ENCODE results near the gene CD1D.
A peak's percentile ranks its signal among the peaks of the same experiment; 100 is the strongest.
"Not testable (repeated sequence)": the region's sequence is repeated elsewhere in the genome, so short reads cannot be mapped to it uniquely, and the experiment has no call there.

Gene CD1D

GRCh38 chr1:158180741-158181576 lies at the start of gene CD1D:
TSS of gene CD1D (plus strand) at chr1:158180895. CDS start at chr1:158181102, 207 bp downstream.
- no peak for DNase-seq

- DNase-seq, result no peak
Measured at GRCh38 chr1:158131217-158131616, 49.5 kb upstream of the CD1D start.

DNA sequence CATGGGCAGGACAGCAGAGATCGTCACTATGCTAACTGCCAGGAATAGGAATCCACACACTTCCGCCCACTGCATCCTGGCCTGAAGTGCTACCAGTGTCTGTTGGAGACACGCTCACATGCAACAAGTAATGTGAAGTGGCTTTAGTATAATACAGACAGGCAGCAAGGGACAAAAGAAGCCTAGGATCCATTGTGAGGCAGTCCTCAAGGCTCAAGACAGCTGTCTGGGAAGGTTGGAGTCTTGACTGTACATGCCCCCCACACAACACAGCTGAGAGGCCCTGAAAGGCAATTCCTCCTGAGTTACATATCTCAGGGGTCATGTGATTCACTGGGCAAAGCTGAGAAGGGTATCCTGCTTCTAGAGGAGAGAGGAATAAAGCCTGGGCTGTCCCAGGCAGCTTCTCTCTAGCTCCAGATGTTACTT lies 39.9 kb upstream of the CD1D start:
- no peak for DNase-seq

- no peak for DNase-seq
Measured at GRCh38 chr1:158145173-158145719, 35.4 kb upstream of the CD1D start.

GRCh38 chr1:158146165-158146564 lies 34.5 kb upstream of the CD1D start:
- DNase-seq, result no peak

GRCh38 chr1:158146739-158147138 lies 34.0 kb upstream of the CD1D start:
- DNase-seq, result no peak

- DNase-seq, result no peak
Measured at GRCh38 chr1:158147401-158147800, 33.3 kb upstream of the CD1D start.

DNA sequence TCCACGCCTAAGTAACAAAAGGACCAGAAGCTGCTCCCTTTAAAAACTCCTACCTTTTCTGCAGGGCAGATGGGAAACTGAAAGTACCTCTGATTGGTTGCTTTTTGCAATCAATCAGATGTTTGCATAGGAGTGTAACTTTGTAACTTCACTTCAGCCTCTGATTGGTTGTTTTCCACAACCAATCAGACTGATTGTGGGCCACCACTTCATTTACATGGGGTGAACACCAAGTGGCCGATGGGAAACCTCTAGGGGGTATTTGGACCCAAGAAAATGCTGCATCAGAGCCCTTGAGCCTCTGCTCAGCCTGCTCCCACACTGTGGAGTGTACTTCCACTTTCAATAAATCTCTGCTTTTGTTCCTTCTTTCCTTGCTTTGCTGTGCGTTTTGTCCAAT lies 32.8 kb upstream of the CD1D start:
- DNase-seq, result no peak

GRCh38 chr1:158148468-158148867 lies 32.2 kb upstream of the CD1D start:
- DNase-seq, result no peak

GRCh38 chr1:158149175-158149574 lies 31.5 kb upstream of the CD1D start:
- DNase-seq, result no peak

- peak; percentile 85 for DNase-seq
Measured at GRCh38 chr1:158149577-158150269, 31.0 kb upstream of the CD1D start.

DNA sequence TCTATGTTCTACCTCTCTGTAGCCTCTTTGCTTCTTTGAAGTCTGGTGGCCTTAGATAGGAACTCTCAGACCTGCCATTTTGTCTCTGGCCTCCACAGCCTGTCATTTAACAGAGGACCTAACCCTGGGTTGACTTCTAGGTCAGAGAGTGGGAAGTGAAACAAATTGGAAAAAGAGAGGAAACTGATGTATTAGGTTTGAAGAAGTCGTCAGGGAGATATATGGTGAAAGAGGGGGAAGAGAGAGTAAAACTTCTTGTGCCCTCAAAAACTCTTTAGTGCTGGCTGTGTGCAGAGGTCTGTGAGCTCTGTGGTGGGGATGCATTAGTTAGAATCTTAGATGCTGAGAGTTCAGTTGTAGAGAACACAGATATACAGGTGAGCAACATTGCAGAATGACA lies 30.2 kb upstream of the CD1D start:
- no peak for DNase-seq

DNA sequence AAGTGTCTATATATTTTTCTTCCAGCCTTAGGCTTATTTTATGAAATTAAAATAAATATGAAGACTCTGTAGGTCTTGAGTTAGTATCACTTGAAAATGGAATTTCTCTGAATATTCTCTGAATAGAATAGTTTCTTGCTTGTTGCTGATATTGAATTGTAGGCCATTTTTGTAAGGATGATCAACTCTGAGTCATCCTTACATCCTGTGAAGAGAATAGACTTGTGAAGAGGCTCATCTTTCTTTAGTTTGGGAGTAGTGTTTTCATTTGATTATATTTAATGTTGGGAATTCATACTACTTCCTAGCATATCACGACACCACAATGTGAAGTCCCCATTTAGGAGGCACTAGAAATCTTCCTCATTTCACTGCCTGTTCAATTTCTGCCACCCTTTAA lies 27.5 kb upstream of the CD1D start:
- no peak for DNase-seq

GRCh38 chr1:158153746-158154444 lies 26.8 kb upstream of the CD1D start:
- DNase-seq, result no peak

DNA sequence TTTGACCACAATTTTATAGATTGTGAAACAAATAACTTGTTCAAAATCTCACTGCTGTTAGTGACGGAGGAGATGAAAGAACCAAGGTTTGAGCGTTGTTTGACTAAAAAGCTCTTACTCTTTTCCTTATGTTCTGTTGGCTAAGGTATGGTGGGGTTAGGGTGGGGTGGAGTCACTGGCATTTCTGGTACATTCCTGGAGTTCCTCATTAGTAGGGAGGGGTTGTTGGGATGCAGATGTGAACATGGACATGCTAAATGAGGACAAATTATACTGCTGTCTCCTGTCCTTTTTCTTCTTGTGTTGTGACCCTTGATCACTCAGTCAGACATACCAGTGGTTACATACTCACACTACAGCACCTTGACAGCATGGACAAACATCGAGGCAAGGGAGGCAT lies 26.2 kb upstream of the CD1D start:
- no peak for DNase-seq

DNA sequence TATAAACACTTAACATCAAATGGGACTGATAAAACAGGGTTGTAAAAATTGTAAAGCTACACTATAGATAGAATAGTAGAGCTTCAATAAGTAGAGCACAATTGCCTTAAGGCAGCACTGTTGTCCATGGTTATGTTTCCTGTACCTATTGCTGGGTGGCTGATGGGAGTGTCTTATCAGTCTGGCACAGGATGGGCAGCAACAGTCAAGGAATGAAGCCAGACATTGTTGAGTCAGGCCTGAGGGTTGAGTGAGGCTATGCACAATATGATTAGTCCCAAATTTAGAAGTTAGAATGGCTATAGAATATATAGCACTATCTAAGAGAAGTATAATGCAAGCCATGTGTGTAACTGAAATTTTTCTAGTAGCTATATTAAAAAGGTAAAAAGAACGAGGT lies 25.0 kb upstream of the CD1D start:
- no peak for DNase-seq

DNA sequence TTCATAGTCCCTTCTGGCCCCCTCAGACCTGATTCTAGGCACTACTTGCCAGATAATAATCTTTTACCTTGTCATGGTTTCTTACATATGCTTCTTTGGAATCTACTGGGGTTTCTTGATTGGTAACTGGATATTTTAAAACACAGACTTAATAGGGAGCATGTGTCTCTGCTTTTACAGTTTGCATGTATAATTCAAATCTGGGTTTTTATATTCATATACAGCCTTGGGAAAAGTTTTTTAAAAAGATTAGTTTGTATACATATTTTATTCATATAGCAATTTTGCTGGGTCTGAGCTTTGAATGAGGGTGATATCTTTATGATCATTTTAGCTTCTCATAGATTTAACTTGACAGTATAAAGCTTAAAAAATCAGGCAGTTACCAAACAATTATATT lies 21.1 kb upstream of the CD1D start:
- no peak for DNase-seq

- no peak for DNase-seq
Measured at GRCh38 chr1:158161446-158161845, 19.2 kb upstream of the CD1D start.

DNA sequence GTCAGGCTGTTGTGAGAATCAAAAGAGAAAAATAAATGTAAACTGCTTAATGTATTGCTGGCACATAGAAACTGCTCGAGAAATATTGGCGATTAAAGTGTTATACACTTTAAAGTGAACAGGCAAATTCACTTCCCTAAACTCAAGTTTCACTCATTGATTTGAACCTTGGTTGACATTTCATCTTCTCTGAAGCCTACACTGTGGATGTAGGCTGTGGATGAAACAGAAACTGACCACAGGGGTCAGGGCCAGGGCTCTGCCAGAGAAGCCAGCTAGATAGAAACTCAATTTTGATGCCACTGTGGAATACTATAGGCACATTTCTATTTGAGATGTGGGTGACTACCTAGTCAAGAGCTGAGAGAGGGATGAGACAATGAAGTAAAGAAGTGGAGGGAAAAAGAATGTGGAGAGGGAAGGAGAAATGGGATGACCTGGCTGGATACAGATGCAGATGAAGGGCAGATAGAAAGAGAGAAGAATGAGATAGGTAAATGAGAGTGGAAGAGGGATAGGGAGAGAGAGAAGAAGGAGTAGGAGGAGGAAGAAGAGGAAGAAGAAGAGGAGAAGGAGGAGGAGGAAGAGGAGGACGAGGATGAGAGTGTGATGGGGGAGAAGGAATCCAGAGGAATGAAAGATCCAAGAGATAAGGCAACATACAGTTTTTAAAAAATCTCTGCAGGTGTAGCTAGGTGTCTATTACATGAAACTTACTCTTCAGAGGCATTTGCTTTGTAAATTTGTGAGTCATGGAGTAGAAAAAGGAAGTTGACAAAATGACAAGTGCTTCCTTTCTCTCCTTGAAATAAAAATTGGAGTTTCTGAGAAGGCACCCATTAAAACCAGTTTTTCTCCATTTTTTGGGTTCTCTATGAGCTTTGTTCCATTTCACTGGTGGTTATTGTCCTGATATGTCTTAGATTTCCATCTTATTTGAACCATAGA lies 17.4 kb upstream of the CD1D start:
- no peak for DNase-seq

DNA sequence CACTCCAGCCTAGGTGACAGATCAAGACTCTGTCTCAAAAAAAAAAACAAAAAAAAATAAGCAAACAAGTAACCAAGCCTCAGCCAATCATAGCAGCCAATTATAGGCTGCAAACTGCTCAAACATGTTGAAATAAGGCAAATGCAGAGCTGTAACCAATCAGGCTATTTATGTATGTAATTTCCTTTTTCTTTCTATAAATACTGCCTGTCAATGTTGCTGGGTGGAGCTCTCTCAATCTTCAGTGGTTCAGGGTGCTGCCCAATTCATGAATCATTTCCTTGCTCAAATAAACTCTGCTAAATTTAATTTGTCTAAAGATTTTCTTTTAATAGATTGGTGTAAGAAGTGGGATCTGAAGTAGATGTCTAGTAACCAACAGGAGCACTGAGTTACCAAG lies 11.6 kb upstream of the CD1D start:
- DNase-seq, result no peak

DNA sequence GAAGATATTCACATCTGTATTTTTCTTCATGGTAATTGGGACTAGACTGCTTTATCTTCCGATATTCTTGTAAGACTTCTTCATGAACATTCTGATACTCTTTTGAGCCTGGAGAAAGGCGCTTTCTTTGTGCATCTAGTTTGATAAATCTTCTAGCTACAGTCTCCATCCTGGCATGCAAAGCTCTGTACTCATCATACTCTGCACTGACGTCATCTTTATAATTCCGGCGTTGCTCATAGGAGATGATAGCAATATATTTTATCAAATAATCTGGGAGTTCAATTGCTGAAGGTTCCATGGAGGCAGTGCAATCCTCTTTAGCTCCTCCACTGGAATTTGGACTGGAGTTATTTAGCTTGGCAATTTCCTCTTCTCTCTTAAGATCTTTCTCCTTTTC lies 4.8 kb upstream of the CD1D start:
- DNase-seq, result not testable (repeated sequence)

- no peak for DNase-seq
Measured at GRCh38 chr1:158176399-158176798, 4.3 kb upstream of the CD1D start.

Data from NCI-H774 (cell line).